HG03575 (cell line): Measurements from ENCODE around the gene CCDC160.
"Not testable (repeated sequence)": the region's sequence is repeated elsewhere in the genome, so short reads cannot be mapped to it uniquely, and the experiment has no call there.

Experiments
- ATAC-seq: cut with Tn5 transposase; IDR thresholded peaks from one replicate; pipeline ENCODE4 v1.9.1; 2021; ENCODE audit not compliant: unreplicated experiment, insufficient number of reproducible peaks, low FRiP score; ENCODE audit errors: extremely low read depth

Gene CCDC160

DNA sequence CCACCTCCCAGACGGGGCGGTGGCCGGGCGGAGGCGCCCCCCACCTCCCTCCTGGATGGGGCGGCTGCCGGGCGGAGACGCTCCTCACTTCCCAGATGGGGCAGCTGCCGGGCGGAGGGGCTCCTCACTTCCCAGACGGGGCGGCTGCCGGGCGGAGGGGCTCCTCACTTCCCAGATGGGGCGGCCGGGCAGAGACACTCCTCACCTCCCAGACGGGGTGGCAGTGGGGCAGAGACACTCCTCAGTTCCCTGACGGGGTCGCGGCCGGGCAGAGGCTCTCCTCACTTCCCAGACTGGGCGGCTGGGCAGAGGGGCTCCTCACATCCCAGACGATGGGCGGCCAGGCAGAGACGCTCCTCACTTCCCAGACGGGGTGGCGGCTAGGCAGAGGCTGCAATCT is 49.0 kb downstream of the CCDC160 start:
- ATAC-seq, result not testable (repeated sequence)

- ATAC-seq, result no peak
Observed at GRCh38 chrX:134287346-134287745, 50.4 kb downstream of the CCDC160 start.

- ATAC-seq, result no peak
Observed at GRCh38 chrX:134294548-134294947, 57.6 kb downstream of the CCDC160 start.
